Inflammatory macrophage treated with lipopolysaccharide for 1 hour (primary cell): ENCODE data around the gene TSPYL1.
A peak's percentile ranks its signal among the peaks of the same experiment; 100 is the strongest.
"Not testable (repeated sequence)": the region's sequence is repeated elsewhere in the genome, so short reads cannot be mapped to it uniquely, and the experiment has no call there.

Experiments used
- DNase-seq, 2 donors: peaks; one replicate each; pipeline ENCODE4 v3.0.0-alpha.2; 2020 to 2022

Gene TSPYL1

GRCh38 chr6:116279232-116280160 lies at the start of gene TSPYL1:
Gene TSPYL1 (minus strand): TSS chr6:116279930. CDS start chr6:116279830, 100 bp downstream.
- peak; percentile 96 to 98 for DNase-seq

- no peak for DNase-seq
Measured at GRCh38 chr6:116329156-116329555, 49.4 kb upstream of the TSPYL1 start.

DNA sequence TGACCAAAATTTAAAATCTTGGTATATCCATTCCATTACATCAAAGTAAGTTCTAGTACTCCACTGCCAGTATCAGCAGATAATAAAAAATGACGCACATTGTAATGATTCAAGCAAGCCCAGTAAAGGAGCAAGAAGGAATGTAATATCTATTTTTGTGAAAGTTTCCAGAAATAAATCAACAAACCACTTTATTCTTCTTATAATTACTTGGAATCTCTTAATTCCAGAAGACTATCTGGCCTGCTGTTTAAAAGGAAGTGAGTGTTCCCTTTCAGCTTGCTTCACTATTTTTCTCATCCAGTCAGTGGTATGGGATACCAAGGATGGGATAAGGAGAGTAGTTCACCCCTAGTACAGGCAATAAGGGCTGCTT lies 48.8 kb upstream of the TSPYL1 start:
- no peak for DNase-seq

DNA sequence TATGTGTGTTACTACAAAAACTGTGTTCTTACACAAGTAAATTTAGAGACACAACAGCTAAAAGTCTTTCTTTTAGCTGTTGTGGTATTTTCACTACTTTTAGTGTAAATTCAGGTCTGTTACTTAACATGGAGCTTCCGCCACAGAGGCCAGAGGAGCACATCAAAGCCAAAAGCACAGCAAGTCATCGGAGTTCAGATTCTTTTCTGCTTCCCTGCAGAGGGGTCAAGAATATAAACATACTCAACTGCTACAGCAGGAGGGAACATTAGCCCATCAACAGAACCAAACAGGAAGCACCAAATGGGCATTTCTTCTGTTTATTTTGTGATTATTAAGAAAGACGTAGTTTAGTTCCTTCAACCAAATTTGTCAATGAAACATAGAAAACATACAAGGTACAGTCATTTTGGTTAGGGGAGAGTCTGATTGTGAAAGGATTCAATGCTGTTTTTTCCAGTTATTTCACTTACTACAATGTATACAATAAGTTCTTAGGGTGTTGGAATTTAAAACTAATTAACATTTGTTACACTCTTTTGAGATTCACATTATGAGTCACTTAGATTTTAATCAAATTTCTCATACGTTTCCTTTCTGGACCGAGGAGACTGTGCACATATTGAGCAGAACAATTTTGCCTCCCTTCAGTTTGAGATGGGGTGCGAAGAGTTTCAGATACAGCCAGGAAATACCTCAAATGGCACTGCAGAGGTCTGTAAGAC lies 48.2 kb upstream of the TSPYL1 start:
- DNase-seq = peak; percentile 7 to 33

- no peak for DNase-seq
Measured at GRCh38 chr6:116326996-116327395, 47.3 kb upstream of the TSPYL1 start.

- no peak for DNase-seq
Measured at GRCh38 chr6:116326181-116326671, 46.5 kb upstream of the TSPYL1 start.

GRCh38 chr6:116325634-116326132 lies 46.0 kb upstream of the TSPYL1 start:
- not testable (repeated sequence) for DNase-seq

GRCh38 chr6:116323863-116324262 lies 44.1 kb upstream of the TSPYL1 start:
- DNase-seq = no peak

DNA sequence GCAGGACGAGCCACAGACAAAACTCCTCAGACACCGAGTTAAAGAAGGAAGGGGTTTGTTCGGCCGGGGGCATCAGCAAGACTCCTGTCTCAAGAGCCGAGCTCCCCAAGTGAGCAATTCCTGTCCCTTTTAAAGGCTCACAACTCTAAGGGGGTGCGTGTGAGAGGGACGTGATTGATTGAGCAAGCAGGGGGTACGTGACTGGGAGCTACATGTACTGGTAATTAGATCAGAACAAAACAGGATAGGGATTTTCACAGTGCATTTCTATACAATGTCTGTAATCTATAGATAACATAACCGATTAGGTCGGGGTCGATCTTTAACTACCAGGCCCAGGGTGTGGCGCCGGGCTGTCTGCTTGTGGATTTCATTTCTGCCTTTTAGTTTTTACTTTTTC lies 42.2 kb upstream of the TSPYL1 start:
- DNase-seq = not testable (repeated sequence)

- DNase-seq = no peak
Measured at GRCh38 chr6:116316772-116317467, 37.2 kb upstream of the TSPYL1 start.

DNA sequence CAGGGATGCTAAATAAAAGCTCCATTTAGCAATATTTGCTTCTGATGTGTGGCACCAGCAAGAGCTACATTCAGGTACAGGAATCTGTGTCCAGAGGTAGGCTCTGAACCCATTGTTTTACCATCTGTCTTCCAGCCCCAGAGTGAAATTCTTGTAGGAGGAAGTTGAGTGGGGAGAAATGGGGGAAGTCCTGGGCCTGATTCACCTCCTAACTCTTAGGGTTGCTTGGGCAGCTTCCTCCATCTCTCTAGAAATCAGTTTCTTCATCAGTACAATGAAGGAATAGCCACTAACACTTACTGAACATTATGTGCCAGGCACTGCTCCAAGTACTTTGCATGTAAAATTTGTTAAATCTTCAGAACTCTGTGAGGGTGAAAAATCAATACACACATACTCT lies 35.1 kb upstream of the TSPYL1 start:
- DNase-seq = peak; percentile 76 to 81

- DNase-seq = no peak
Measured at GRCh38 chr6:116314218-116314617, 34.5 kb upstream of the TSPYL1 start.

- DNase-seq = no peak
Measured at GRCh38 chr6:116313101-116313776, 33.5 kb upstream of the TSPYL1 start.

GRCh38 chr6:116309657-116310056 lies 29.9 kb upstream of the TSPYL1 start:
- DNase-seq = no peak

GRCh38 chr6:116309001-116309400 lies 29.3 kb upstream of the TSPYL1 start:
- no peak for DNase-seq

- DNase-seq = no peak
Measured at GRCh38 chr6:116307633-116308032, 27.9 kb upstream of the TSPYL1 start.

GRCh38 chr6:116307001-116307400 lies 27.3 kb upstream of the TSPYL1 start:
- DNase-seq = no peak

- no peak for DNase-seq
Measured at GRCh38 chr6:116304538-116305097, 24.9 kb upstream of the TSPYL1 start.

- DNase-seq = no peak
Measured at GRCh38 chr6:116301104-116301503, 21.4 kb upstream of the TSPYL1 start.

DNA sequence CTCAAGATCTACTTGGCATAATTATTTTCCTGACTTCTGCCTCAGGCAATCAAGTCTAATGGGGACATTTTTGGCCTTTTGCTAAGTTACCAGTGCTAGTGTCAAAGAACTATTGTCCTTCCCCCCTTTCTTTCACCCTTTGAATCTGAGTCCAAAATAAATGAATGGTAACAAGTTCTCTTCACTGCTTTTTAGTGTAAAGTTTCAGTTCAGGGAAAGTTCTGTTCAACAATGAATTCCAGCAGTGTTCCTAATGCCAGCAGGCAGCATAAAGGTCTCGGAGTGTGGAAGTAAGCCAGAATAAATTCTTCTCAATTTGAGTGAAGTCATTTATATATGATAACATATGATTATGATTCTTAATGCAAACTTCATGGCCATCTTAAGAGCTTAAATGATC lies 20.8 kb upstream of the TSPYL1 start:
- no peak for DNase-seq

DNA sequence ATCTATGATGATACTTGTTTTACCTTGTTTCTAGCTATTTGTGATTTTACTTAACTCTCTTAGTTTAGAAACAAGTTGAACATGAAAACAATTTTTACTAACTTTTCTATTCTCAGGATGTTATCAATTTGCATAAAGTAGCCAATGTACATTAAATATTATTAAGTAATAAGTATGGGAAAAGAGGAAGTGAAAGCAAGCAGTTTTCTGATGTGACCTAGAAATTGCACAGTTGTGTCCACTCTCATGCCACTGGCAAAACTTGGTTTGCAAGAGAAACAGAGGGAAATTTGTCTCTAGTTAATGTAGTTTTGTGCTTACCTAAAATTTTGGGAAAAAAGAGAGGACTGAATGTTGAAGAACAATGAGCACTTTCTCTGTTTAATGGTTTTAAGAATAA lies 19.2 kb upstream of the TSPYL1 start:
- peak; percentile 72 to 77 for DNase-seq

DNA sequence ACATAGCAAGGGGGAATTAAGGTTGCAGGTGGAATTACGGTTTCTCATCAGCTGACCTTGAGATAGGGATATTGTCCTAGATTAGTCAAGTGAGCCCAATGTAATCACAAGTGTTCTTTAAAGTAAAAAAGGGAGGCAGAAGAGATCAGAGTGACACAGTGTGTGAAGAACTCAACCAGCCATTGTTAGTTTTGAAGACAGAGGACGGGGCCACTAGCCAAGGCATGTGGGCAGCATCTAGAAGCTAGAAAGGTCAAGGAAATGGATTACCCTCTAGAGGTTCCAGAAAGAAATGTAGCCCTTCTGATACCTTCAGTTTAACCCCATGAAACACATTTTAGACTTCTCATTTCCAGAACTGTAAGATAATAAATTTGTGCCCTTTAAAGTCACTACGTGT lies 18.5 kb upstream of the TSPYL1 start:
- DNase-seq = no peak
